Measurements from ENCODE around the gene SGO2.
"Not testable (repeated sequence)": the region's sequence is repeated elsewhere in the genome, so short reads cannot be mapped to it uniquely, and the experiment has no call there.

Gene SGO2

GRCh38 chr2:200596774-200597570 is 71.0 kb downstream of the SGO2 start:
- no peak for DNase-seq (ENCODE audit: low read depth)

DNA sequence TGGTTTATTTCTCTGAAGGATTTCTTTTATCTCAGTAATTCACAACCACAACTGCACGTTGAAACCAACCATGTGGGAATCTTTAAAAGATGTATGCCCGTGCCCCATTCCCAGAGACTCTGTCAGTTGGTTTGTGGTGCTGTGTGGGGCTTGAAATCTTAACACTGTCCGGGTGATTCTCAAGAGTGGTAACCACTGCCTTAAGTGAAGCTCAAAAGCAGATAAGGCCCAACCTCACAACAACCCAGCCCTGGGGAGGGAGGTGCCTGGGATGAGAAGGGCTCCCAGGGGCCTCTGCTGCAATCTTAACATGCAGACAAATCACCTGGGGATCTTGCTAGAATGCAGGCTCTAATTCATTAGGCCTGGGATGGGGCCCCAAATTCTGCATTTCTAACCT is 73.2 kb downstream of the SGO2 start:
- no peak for DNase-seq (ENCODE audit: low read depth)

DNA sequence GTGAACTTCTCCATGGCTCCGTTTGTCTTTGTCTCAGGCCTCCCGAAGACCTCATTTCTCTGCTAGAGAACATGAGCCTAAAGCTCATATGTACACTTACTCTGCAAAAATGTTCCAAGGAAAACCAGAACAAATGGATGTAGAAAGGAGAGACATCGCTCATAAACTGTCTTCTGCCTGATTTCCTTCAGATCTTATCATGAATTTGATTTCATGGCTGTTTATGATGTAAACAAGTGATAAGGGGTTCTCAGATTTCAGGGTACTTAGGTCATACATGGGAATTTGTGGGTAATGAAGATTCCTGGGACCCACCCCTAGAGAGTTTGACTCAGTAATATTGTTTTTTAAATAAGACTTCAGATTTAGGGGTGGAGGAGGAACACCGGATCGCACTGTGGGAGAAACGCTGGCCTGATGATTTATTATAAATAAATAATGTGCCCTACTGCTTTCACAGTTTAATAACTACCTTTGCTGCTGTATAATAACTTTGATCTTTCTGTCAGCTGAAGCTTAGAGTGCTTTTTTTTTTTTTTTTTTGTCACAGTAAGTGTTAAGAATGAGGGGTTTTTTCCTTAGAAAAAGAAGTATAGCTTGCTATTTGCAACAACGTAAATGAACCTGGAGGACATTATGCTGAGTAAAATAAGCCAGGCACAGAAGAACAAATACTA is 74.7 kb downstream of the SGO2 start:
- no peak for DNase-seq (ENCODE audit: low read depth)

DNA sequence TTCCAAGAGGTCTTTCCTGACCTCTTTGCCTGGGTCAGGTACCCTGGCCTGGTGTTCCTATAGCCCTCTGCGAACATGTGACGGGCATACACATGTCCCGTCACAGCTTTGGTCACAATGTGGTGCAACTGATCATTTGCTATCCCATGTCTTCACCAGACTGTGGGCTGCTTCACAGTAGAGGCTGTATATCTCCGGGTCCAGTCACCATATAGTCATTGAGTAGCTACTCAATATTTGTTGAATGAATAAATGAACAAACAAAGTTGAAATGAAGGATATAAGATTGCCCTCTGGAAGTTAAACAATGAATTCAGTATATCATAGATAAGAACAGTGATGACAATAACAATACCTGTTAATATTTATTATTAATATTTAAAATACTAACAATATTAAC is 76.6 kb downstream of the SGO2 start:
- DNase-seq (ENCODE audit: low read depth) = no peak

DNA sequence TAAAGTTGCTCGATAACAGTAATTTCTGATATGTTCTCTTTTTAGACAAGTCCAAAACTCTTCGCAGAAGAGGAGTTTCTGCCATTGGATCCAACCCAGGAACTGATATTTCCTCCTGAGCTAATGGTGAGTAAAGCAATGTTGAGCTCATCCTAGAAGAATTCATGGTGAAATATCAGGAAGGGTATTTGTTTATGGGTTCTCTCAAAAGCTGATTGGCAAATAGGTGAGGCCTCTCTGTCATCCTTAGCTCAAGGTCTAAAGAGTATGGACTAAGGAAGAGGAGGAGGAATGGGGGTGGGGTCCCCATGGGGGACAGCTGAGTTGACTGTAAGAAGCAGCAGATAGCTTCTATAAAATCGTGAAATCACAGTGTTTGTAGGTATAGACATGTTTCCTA is 78.0 kb downstream of the SGO2 start:
- no peak for DNase-seq (ENCODE audit: low read depth)

- no peak for DNase-seq (ENCODE audit: low read depth)
Observed at GRCh38 chr2:200604571-200605255, 78.7 kb downstream of the SGO2 start.

GRCh38 chr2:200608341-200609027 is 82.5 kb downstream of the SGO2 start:
- DNase-seq (ENCODE audit: low read depth) = no peak

DNA sequence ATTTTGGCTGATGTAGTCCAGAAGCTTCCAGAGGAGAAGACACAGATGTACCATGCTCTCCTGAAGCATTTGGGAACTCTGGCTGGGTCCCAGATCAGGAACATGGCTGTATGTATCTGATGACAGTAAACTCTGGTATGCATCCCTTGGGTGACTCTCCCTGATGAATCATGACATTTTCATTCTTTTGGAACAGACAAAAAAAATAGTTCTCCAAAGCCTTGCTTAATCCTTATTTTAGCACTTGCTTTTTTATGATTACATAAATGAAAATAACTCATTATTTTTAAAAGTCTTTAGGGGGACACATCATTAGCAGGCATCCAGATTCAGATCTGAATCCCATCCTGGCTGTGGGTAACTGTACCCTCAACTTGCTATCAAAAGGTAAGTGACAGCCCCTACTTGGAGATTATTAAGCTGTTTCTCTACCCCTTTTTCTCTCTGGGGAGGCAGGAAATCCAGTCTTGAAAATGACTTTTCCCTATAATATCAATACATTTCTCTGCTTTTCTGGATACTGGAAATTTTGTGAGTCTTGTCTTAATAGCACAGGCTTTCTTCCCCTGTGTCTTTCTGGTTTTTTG is 83.1 kb downstream of the SGO2 start:
- DNase-seq (ENCODE audit: low read depth) = no peak

- not testable (repeated sequence) for DNase-seq (ENCODE audit: low read depth)
Observed at GRCh38 chr2:200610217-200610616, 84.2 kb downstream of the SGO2 start.

DNA sequence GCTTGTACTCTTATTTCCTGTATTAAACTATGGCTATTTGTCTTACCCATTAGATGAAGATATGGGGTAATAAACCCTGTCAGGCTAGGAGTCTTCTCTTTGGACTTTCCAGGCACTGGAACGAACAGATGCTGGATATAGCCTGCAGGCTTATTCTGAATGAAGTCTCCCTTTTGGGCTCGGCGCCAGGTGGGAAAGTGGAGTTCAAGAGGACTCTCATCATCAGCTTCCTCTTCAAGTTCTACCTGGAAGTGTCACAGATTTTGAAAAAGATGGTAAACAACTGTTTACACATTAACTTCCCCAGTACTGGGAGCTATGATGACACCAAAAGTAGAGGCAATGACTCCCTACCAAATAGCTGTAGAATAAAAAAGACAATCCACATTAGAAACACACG is 87.7 kb downstream of the SGO2 start:
- DNase-seq (ENCODE audit: low read depth) = no peak

DNA sequence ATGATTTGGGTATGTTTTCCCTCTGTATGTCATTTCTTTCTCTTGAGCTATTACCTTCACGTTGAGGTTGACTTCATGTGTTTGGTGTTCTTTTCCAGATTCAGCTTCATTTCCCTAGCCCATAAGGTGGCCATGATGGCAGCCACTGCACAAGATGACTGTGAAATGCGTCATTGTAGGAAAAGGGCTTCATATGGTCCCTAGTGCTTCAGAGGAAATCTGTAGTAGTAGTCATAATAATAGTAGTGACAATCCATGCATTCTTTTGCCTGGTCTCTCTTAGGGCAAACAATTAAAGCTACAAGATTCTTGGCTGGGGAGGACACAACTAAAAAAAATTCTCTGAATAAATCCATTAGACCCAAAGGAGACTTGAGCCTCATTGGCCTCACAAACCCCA is 88.2 kb downstream of the SGO2 start:
- DNase-seq (ENCODE audit: low read depth) = no peak

DNA sequence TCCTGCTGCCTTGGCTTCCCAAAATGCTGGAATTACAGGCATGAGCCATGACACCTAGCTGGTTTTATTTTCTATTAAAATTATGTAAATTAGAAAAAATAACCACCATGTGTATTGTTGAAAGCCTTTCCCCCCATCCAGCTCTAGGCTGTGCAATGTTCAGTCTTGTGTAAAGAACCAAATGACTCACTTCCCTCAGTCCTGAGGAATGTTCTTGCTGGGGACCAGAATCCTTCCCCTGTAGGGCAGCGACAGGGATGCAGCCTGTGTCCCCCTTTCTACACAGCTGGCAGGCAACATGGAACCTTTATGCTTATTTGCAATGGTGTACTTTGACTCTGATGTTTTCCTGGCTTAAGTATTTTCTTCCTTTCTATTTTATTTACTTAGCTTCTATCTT is 89.2 kb downstream of the SGO2 start:
- no peak for DNase-seq (ENCODE audit: low read depth)

GRCh38 chr2:200616193-200616592 is 90.2 kb downstream of the SGO2 start:
- DNase-seq (ENCODE audit: low read depth) = no peak

DNA sequence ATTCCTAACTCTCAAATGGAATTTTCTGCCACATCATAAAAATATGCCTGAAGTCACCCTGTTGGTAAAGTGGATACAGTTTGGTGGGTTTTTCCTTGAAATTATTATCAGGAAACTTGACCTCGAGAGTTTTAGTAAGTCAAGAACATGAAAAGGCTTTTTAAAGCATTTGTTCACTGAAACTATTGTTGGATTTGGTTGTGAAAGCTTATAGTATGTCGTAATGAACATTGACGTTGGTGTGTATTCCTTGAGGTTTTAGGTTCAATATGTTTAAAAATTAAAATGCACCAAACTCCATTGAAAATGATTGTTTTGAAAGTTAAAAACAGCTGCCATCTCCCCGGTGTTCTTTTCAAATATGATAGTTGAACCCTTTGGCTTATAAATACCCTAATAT is 90.6 kb downstream of the SGO2 start:
- DNase-seq (ENCODE audit: low read depth) = no peak

- no peak for DNase-seq (ENCODE audit: low read depth)
Observed at GRCh38 chr2:200617156-200618053, 91.4 kb downstream of the SGO2 start.

GRCh38 chr2:200618054-200618419 is 92.0 kb downstream of the SGO2 start:
- no peak for DNase-seq (ENCODE audit: low read depth)

DNA sequence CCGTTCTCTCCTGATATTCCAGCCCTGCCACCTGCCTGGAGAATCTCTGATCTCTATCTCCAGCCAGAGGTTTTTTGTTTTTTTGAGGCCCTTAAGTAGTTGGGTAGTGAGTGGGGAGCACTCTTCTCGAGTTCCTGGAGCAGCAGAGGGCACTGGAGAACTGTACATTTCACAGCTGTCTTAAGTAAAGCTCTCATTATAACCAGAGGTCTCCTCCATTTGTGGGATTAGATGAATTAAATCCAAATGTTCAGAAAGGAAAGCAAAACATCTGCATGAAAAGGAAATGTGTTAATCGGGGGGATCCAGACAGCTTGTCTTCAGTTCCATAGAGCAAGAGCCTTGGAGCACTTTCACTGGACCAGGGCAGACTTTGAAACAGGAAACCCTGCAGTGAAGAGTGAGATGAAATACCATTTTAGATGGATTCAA is 92.6 kb downstream of the SGO2 start:
- no peak for DNase-seq (ENCODE audit: low read depth)

DNA sequence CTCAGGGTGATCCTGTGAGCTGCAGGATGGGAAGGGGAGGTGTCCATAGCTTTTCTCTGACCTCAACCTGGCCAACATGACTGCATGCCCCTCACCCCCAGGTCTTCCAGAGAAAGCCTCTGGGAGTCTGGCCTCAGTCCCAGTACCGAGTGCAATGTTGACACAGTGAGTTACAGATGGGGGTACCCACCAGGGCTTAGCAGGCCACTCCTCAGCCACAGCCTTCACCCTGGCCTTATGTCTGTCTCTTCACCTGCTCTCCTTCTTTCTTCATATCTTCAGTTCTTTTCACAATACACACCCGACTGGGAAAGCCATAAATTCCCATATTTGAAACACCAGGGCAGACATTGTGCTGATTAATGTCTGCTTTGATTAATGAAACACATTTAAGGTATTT is 93.3 kb downstream of the SGO2 start:
- DNase-seq (ENCODE audit: low read depth) = no peak

- no peak for DNase-seq (ENCODE audit: low read depth)
Observed at GRCh38 chr2:200620606-200621390, 94.8 kb downstream of the SGO2 start.

- DNase-seq (ENCODE audit: low read depth) = no peak
Observed at GRCh38 chr2:200622106-200622505, 96.1 kb downstream of the SGO2 start.

Measured in stimulated activated CD8-positive, alpha-beta memory T cell treated with anti-CD3 and anti-CD28 coated beads, Interleukin-12 subunit alpha, Interleukin-12 subunit beta, amount 100 ng/mL, for 4 hours (primary cell).